ENCODE results near the gene SH3BGRL2. TPM values are rescaled to one million over a fixed set of nuclear protein-coding genes. Genes with fewer than 3 reads are reported as not detected.

SH3BGRL2 gene
- total RNA-seq, 2 experiments from 2014 or later, result 0.25 TPM; not detected in 1

- no peak for DNase-seq (ENCODE audit: low spot score)
- no peaks in the 10 kb centered on the region for H3K36me3 ChIP-seq (ENCODE audit: insufficient read depth, low read length)
- ChIA-PET CTCF (ENCODE audit: unreplicated experiment) (interaction anchor here (0.6 kb wide), 1 partner anchor 972 kb away, joined by 3 read pairs; no protein-coding TSS in a partner anchor), POLR2A (no interaction called here)
- no peaks in the 10 kb centered on the region for H3K4me1 ChIP-seq (ENCODE audit: insufficient read depth, low read length, poor library complexity, severe bottlenecking)
- no TSS peak for BruUV-seq (replicated peaks)
- no peaks in the 10 kb centered on the region for H3K9me3 ChIP-seq (ENCODE audit: low read length)
- H2AFZ ChIP-seq (ENCODE audit: low read length), result no peak overlapping the region
- H3K4me2 ChIP-seq (ENCODE audit: low read length), result no peak overlapping the region
- no peak overlapping the region for H3K27ac ChIP-seq (ENCODE audit: low read depth, low read length, poor library complexity, severe bottlenecking)
- no peaks in the 10 kb centered on the region for H3K79me2 ChIP-seq (ENCODE audit: insufficient read depth, low read depth, low read length)
- no peaks in the 10 kb centered on the region for H4K20me1 ChIP-seq (ENCODE audit: insufficient read depth, low read length)
- TF ChIP-seq, protein P1, sequence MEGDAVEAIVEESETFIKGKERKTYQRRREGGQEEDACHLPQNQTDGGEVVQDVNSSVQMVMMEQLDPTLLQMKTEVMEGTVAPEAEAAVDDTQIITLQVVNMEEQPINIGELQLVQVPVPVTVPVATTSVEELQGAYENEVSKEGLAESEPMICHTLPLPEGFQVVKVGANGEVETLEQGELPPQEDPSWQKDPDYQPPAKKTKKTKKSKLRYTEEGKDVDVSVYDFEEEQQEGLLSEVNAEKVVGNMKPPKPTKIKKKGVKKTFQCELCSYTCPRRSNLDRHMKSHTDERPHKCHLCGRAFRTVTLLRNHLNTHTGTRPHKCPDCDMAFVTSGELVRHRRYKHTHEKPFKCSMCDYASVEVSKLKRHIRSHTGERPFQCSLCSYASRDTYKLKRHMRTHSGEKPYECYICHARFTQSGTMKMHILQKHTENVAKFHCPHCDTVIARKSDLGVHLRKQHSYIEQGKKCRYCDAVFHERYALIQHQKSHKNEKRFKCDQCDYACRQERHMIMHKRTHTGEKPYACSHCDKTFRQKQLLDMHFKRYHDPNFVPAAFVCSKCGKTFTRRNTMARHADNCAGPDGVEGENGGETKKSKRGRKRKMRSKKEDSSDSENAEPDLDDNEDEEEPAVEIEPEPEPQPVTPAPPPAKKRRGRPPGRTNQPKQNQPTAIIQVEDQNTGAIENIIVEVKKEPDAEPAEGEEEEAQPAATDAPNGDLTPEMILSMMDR (conservative IDR thresholded peaks at IDR 0.05; ENCODE audit: low read length), result no peak
- TF ChIP-seq EZH2phosphoT487 (IDR thresholded peaks at IDR 0.05; ENCODE audit: borderline replicate concordance, low read depth, low read length), result no peak
- intact Hi-C loops (cut with micrococcal nuclease; ENCODE audit: unreplicated experiment), result no loop called here
- H3K9me2 ChIP-seq (ENCODE audit: insufficient read depth, low read length), result no peaks in the 10 kb centered on the region
- H3K4me3 ChIP-seq (ENCODE audit: low read depth, low read length, poor library complexity, severe bottlenecking), result no peak overlapping the region
Measured at GRCh38 chr6:79717989-79718388, 86.9 kb downstream of the SH3BGRL2 start.

DNA sequence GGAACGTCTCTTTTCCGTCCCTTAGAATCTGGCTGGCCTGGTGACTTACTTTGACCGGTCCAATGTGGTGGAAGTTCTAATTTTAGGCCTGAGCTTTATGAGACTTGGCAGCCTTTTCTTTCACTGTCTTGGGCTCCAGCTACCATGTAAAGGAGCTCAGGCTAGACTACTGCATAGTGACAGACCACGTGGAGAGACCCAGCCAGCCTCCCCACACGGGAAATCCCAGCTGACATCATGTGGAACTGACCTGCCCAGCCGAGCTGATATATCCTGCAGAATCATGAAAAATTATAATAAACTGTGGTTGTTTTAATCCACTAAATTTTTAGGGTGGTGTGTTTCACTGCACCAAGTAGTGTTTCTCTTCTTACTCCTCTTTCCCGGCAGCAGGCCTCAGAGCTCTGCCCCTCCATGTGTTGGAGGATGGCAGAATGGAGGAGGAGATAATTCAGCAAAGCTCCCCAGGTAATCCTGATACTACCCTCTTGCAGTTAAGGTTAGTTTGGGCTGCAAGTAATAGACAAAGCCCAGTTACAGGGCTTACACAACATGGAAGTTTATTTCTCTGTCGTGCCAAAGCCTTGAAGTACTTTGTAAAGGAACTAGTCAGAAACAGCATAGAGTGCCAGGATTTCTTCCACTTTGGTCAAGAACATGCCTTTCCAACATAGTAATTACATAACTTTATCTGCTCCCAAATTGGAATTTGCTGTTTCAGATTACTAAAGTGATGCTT, 87.5 kb downstream of the SH3BGRL2 start:
- ChIA-PET CTCF (ENCODE audit: unreplicated experiment) (no interaction called here), POLR2A (interaction anchor here (0.5 kb wide), 1 partner anchor 27 kb away, joined by 9 read pairs; no protein-coding TSS in a partner anchor)
- no peaks in the 10 kb centered on the region for H3K9me3 ChIP-seq (ENCODE audit: low read length)
- no peak overlapping the region for H3K4me2 ChIP-seq (ENCODE audit: low read length)
- no peak overlapping the region for H2AFZ ChIP-seq (ENCODE audit: low read length)
- no peak overlapping the region for H3K4me3 ChIP-seq (ENCODE audit: low read depth, low read length, poor library complexity, severe bottlenecking)
- no peaks in the 10 kb centered on the region for H3K36me3 ChIP-seq (ENCODE audit: insufficient read depth, low read length)
- no peak overlapping the region for H3K27ac ChIP-seq (ENCODE audit: low read depth, low read length, poor library complexity, severe bottlenecking)
- H3K79me2 ChIP-seq (ENCODE audit: insufficient read depth, low read depth, low read length), result no peaks in the 10 kb centered on the region
- no TSS peak for BruUV-seq (replicated peaks)
- no peaks in the 10 kb centered on the region for H3K9me2 ChIP-seq (ENCODE audit: insufficient read depth, low read length)
- H3K4me1 ChIP-seq (ENCODE audit: insufficient read depth, low read length, poor library complexity, severe bottlenecking), result no peaks in the 10 kb centered on the region
- DNase-seq (ENCODE audit: low spot score), result no peak
- TF ChIP-seq, protein P1 (conservative IDR thresholded peaks at IDR 0.05; ENCODE audit: low read length), result no peak
- no peak for TF ChIP-seq EZH2phosphoT487 (IDR thresholded peaks at IDR 0.05; ENCODE audit: borderline replicate concordance, low read depth, low read length)
- intact Hi-C loops (cut with micrococcal nuclease; ENCODE audit: unreplicated experiment), result no loop called here
- no peaks in the 10 kb centered on the region for H4K20me1 ChIP-seq (ENCODE audit: insufficient read depth, low read length)

DNA sequence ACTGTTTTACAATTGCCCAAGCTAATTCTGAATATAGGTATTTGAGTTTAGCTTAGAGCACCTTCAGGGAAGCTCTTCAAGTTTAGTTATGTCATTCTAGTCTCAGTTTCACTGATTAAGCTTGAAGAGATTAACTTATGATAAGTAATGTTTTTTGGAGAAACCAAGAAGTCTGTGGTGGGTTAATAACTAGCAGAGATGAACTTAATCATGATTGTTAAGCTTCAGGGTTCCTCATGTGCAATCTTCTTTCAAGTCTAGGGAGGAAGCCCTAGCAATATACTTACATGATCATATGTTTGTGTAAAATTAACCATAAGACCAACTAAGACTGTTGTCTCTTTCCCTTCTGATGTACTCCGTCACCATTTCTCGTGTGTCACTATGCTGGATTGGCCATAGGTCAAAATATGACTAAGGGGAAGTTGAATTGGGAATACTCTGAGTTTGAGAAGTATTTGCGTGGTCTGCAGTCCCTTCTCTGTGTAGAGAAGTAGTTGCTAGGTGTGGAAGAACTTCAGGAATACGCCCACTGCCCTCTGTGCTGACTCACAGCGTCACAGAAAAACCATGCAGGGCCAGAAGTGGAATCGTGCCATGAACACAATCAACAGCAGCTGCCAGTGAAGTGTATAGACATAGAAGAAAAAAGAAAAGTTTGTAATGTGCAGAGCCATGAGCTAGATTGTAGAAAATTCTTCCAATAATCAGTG, 88.3 kb downstream of the SH3BGRL2 start:
- Histone ChIP-seq H3K4me2 (ENCODE audit: low read length) (no peak overlapping the region), H3K27ac (ENCODE audit: low read depth, low read length, poor library complexity, severe bottlenecking) (no peak overlapping the region), H3K4me1 (ENCODE audit: insufficient read depth, low read length, poor library complexity, severe bottlenecking) (no peaks in the 10 kb centered on the region), H2AFZ (ENCODE audit: low read length) (no peak overlapping the region), H3K36me3 (ENCODE audit: insufficient read depth, low read length) (no peaks in the 10 kb centered on the region), H4K20me1 (ENCODE audit: insufficient read depth, low read length) (no peaks in the 10 kb centered on the region), H3K9me3 (ENCODE audit: low read length) (no peaks in the 10 kb centered on the region), H3K79me2 (ENCODE audit: insufficient read depth, low read depth, low read length) (no peaks in the 10 kb centered on the region), H3K4me3 (ENCODE audit: low read depth, low read length, poor library complexity, severe bottlenecking) (no peak overlapping the region), H3K9me2 (ENCODE audit: insufficient read depth, low read length) (no peaks in the 10 kb centered on the region)
- POLR2A ChIA-PET, result no interaction called here
- intact Hi-C loops (cut with micrococcal nuclease; ENCODE audit: unreplicated experiment), result no loop called here
- no peak for DNase-seq (ENCODE audit: low spot score)
- CTCF ChIA-PET (ENCODE audit: unreplicated experiment), result no interaction called here
- no peak for TF ChIP-seq EZH2phosphoT487 (IDR thresholded peaks at IDR 0.05; ENCODE audit: borderline replicate concordance, low read depth, low read length)
- TF ChIP-seq, protein P1 (conservative IDR thresholded peaks at IDR 0.05; ENCODE audit: low read length), result no peak
- no TSS peak for BruUV-seq (replicated peaks)

All from OCI-LY7 (cell line).